Thyroid gland (tissue), 4 donors: ENCODE results near the gene KLLN. TPM values are rescaled to one million over a fixed set of nuclear protein-coding genes. Genes with fewer than 3 reads are reported as not detected.
"Not testable (repeated sequence)": the region's sequence is repeated elsewhere in the genome, so short reads cannot be mapped to it uniquely, and the experiment has no call there.

ENCODE experiments used
- DNase-seq, 2 donors: peaks; one replicate each; pipeline ENCODE4 v3.0.0-alpha.2; 2019
- H3K27ac ChIP-seq, 3 donors: fragments of 200-600 bp; sonication (generic); 1 replicate in 2 of 3; 2 replicates in 1 of 3; pipeline ENCODE4 v1.5.1; 2016 to 2019; ENCODE audit warnings: mild to moderate bottlenecking in 1 of 3, moderate library complexity in 1 of 3
- H3K27me3 ChIP-seq: fragments of 200-600 bp; sonication (generic); one replicate; pipeline ENCODE4 v1.5.1; 2019
- H3K36me3 ChIP-seq, 2 donors: fragments of 200-600 bp; sonication (generic); one replicate each; pipeline ENCODE4 v1.5.1; 2016 to 2019
- H3K4me1 ChIP-seq, 2 donors: fragments of 200-600 bp; sonication (generic); one replicate each; pipeline ENCODE4 v1.5.1; 2017 to 2019
- H3K4me3 ChIP-seq, 3 donors: fragments of 200-600 bp; sonication (generic); replicated peaks in 1 of 3; 1 replicate in 2 of 3; 2 replicates in 1 of 3; pipeline ENCODE4 v1.5.1; 2016; ENCODE audit warnings: mild to moderate bottlenecking in 1 of 3
- H3K9me3 ChIP-seq: fragments of 200-600 bp; sonication (generic); one replicate; pipeline ENCODE4 v1.5.1; 2017
- POLR2A ChIP-seq, 2 donors: fragments of 450-650 bp; IDR thresholded peaks; one replicate each; pipeline ENCODE4 v1.6.1; 2017; ENCODE audit warnings: antibody characterized with exemption in 2 of 2, mild to moderate bottlenecking in 2 of 2, moderate library complexity in 1 of 2
- WGBS, 2 donors: methylation state at CpG; one replicate each; pipeline ENCODE4 v1.1.5; 2017; 5-methylcytosine and 5-hydroxymethylcytosine counted together
- intact Hi-C: fragments of 100-400 bp; cut with DNase I; formaldehyde crosslinking; loops from one replicate; pipeline ENCODE4 v1.15.1; 2023
- total RNA-seq, 4 donors: library from RNA; depleted of rRNA; stranded (reverse); fragments of >200 nt; gene quantifications; one replicate each; pipeline ENCODE4 v1.2.3, GENCODE V29; 2016
- TF ChIP-seq, protein P1 (sequence below), 6 experiments: fragments of 200-600 bp in 3 of 6; fragments of 450-650 bp in 3 of 6; sonication (generic) in 3 of 6; IDR thresholded peaks; one replicate each; pipeline ENCODE4 v1.5.1; 2016 to 2019; ENCODE audit warnings: antibody characterized with exemption in 6 of 6, mild to moderate bottlenecking in 2 of 6, inconsistent platforms in 1 of 6, moderate library complexity in 1 of 6

The KLLN gene, protein sequence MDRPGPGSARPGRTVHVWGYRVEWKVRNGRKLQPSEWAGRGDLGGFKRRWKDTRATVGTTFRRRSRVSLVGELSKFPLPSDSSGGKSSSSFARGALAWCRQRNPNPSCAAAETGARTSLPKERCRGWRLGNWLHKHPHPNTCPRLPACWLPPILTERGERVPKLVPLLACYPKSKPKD
- total RNA-seq: 1 to 10 TPM in 1 of 4 donors, under 1 TPM in 3; 0.27 to 1.2 (median 0.54) TPM

GRCh38 chr10:87863053-87863943 is at the start of gene KLLN, which contains the start of gene PTEN:
TSS of gene KLLN (minus strand) at chr10:87863533. CDS start at chr10:87862487, 1,046 bp downstream.
TSS of gene PTEN (plus strand) at chr10:87863625. CDS start at chr10:87864470, 845 bp downstream.
- no peaks in the 10 kb centered on the region for H3K27me3 ChIP-seq
- H3K9me3 ChIP-seq: no peaks in the 10 kb centered on the region
- H3K27ac ChIP-seq: peak within 1 kb of the TSS; percentile 93 to 99 (median 99)
- peak; percentile 66 to 94 for TF ChIP-seq POLR2A (IDR thresholded peaks at IDR 0.05)
- TF ChIP-seq, protein P1, sequence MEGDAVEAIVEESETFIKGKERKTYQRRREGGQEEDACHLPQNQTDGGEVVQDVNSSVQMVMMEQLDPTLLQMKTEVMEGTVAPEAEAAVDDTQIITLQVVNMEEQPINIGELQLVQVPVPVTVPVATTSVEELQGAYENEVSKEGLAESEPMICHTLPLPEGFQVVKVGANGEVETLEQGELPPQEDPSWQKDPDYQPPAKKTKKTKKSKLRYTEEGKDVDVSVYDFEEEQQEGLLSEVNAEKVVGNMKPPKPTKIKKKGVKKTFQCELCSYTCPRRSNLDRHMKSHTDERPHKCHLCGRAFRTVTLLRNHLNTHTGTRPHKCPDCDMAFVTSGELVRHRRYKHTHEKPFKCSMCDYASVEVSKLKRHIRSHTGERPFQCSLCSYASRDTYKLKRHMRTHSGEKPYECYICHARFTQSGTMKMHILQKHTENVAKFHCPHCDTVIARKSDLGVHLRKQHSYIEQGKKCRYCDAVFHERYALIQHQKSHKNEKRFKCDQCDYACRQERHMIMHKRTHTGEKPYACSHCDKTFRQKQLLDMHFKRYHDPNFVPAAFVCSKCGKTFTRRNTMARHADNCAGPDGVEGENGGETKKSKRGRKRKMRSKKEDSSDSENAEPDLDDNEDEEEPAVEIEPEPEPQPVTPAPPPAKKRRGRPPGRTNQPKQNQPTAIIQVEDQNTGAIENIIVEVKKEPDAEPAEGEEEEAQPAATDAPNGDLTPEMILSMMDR (IDR thresholded peaks at IDR 0.05): no peak
- H3K4me3 ChIP-seq: peak within 1 kb of the TSS; percentile 62 to 86 (median 65)
- H3K4me1 ChIP-seq: peaks cover 4 to 10% of the 10 kb centered on the region in 2 donors
- intact Hi-C loops: loop anchor here (5.0 to 10.0 kb wide), 2 partner anchors 252 to 524 kb away; no protein-coding TSS in a partner anchor
- WGBS, 2 donors: 0% methylated on average over 10 to 15 of the region's 89 CpGs
- no peaks in the 10 kb centered on the region for H3K36me3 ChIP-seq
- peak; percentile 90 for DNase-seq

GRCh38 chr10:87903396-87903795 is 40.1 kb upstream of the KLLN start:
- DNase-seq, H3K36me3 ChIP-seq, H3K9me3 ChIP-seq, H3K4me1 ChIP-seq, intact Hi-C loops, H3K27me3 ChIP-seq, H3K4me3 ChIP-seq, H3K27ac ChIP-seq: not testable (repeated sequence)
- WGBS, 2 donors: 85 to 93% methylated on average over 8 of the region's 8 CpGs

GRCh38 chr10:87897957-87898356 is 34.6 kb upstream of the KLLN start:
- H3K4me3 ChIP-seq, H3K27me3 ChIP-seq, intact Hi-C loops, DNase-seq, H3K36me3 ChIP-seq, H3K27ac ChIP-seq, H3K9me3 ChIP-seq: not testable (repeated sequence)
- peaks cover 0 to 11% of the 10 kb centered on the region in 2 donors for H3K4me1 ChIP-seq
- WGBS, 2 donors: 97 to 99% methylated on average over 8 of the region's 8 CpGs

DNA sequence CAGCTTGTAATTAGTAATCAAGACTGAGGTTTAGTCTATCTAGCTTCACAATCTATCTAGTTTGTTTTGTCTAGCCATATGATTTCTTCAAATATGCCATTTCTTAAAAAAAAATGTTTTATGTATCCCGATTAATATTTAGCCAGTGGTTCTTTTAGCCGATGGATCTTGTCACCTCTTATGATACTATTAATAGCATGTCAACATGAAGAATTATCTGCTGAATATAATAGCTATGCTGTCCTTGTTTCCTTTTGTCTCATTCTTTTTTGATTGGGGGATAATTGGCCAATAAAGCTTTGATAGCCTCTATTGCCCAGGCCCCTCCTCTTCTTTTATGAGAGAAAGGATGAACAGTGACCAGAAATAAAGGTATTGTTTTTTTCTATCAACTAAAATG is 32.9 kb upstream of the KLLN start:
- DNase-seq: no peak
- H3K27me3 ChIP-seq: no peaks in the 10 kb centered on the region
- 83 to 87% methylated on average over 2 of the region's 2 CpGs for WGBS, 2 donors
- intact Hi-C loops: no loop called here
- peaks cover 0 to 18% of the 10 kb centered on the region in 2 donors for H3K4me1 ChIP-seq
- no peak overlapping the region for H3K4me3 ChIP-seq
- H3K9me3 ChIP-seq: no peaks in the 10 kb centered on the region
- H3K36me3 ChIP-seq: no peaks in the 10 kb centered on the region
- TF ChIP-seq POLR2A (IDR thresholded peaks at IDR 0.05): no peak
- TF ChIP-seq, protein P1 (IDR thresholded peaks at IDR 0.05): no peak
- no peak overlapping the region for H3K27ac ChIP-seq

DNA sequence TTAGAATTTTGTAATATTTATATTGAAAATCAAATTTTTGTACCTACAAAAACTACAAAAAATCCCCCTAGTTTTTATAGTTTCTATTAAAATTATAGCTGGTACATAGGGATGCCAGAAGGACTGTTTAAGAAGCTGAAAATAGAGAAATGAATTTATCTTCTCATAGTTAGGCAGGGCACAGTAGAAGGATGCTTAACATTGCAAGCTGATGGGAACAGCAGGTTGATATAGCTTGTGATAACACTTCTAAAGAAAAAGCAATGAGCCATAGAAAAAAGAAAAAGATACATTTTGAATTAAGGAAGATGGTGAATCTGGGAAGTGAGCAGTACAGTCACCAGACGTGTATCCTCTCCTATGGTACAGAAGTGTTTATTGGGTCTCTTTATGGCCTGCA is 32.1 kb upstream of the KLLN start:
- Histone ChIP-seq H3K27ac (no peak overlapping the region), H3K27me3 (no peaks in the 10 kb centered on the region), H3K36me3 (no peaks in the 10 kb centered on the region), H3K9me3 (no peaks in the 10 kb centered on the region), H3K4me1 (peaks cover 0 to 18% of the 10 kb centered on the region in 2 donors), H3K4me3 (no peak overlapping the region)
- TF ChIP-seq POLR2A (IDR thresholded peaks at IDR 0.05): no peak
- TF ChIP-seq, protein P1 (IDR thresholded peaks at IDR 0.05): no peak
- intact Hi-C loops: no loop called here
- no peak for DNase-seq
- 86 to 90% methylated on average over 1 of the region's 1 CpG for WGBS, 2 donors
